Measurements from ENCODE around the gene PACSIN3. TPM values are rescaled to one million over a fixed set of nuclear protein-coding genes. Genes with fewer than 3 reads are reported as not detected.

The PACSIN3 gene
- total RNA-seq, 1 experiment from 2014 or later, result 67.0 TPM

- Mint-ChIP-seq H3K27ac (ENCODE audit: low read depth, unreplicated experiment) (no peak overlapping the region), H3K4me1 (ENCODE audit: insufficient read depth, unreplicated experiment) (peaks cover 6% of the 10 kb centered on the region), H3K4me3 (ENCODE audit: unreplicated experiment) (no peak overlapping the region), H3K9me3 (ENCODE audit: unreplicated experiment) (no peaks in the 10 kb centered on the region), H3K36me3 (ENCODE audit: insufficient read depth, unreplicated experiment) (peaks cover 6% of the 10 kb centered on the region), H3K27me3 (ENCODE audit: insufficient read depth, unreplicated experiment) (no peaks in the 10 kb centered on the region)
- ChIA-PET CTCF (interaction anchor here (0.6 to 1.1 kb wide), 6 partner anchors 10 to 489 kb away, joined by 3 to 8 read pairs (median 4); no protein-coding TSS in a partner anchor), POLR2A (no interaction called here)
- TF ChIP-seq CTCF (IDR thresholded peaks at IDR 0.05; ENCODE audit: unreplicated experiment), result no peak
- intact Hi-C loops (cut with micrococcal nuclease), result no loop called here
- no peak for DNase-seq (ENCODE audit: unreplicated experiment)
- BruUV-seq (replicated peaks), result no TSS peak
These were observed 36.5 kb downstream of the PACSIN3 start for GRCh38 chr11:47149782-47150181.

- DNase-seq (ENCODE audit: unreplicated experiment), result no peak
- Mint-ChIP-seq H3K36me3 (ENCODE audit: insufficient read depth, unreplicated experiment) (peaks cover 6% of the 10 kb centered on the region), H3K4me1 (ENCODE audit: insufficient read depth, unreplicated experiment) (peaks cover 6% of the 10 kb centered on the region), H3K27me3 (ENCODE audit: insufficient read depth, unreplicated experiment) (no peaks in the 10 kb centered on the region), H3K27ac (ENCODE audit: low read depth, unreplicated experiment) (no peak overlapping the region), H3K9me3 (ENCODE audit: unreplicated experiment) (no peaks in the 10 kb centered on the region), H3K4me3 (ENCODE audit: unreplicated experiment) (no peak overlapping the region)
- ChIA-PET CTCF (interaction anchor here (0.6 to 1.1 kb wide), 8 partner anchors 9 to 1378 kb away, joined by 3 to 8 read pairs (median 4); no protein-coding TSS in a partner anchor), POLR2A (no interaction called here)
- no peak for TF ChIP-seq CTCF (IDR thresholded peaks at IDR 0.05; ENCODE audit: unreplicated experiment)
- BruUV-seq (replicated peaks), result no TSS peak
- intact Hi-C loops (cut with micrococcal nuclease), result no loop called here
These were observed 37.2 kb downstream of the PACSIN3 start for GRCh38 chr11:47148903-47149531.

- Mint-ChIP-seq H3K27ac (ENCODE audit: low read depth, unreplicated experiment) (no peak overlapping the region), H3K4me1 (ENCODE audit: insufficient read depth, unreplicated experiment) (peaks cover 7% of the 10 kb centered on the region), H3K36me3 (ENCODE audit: insufficient read depth, unreplicated experiment) (peaks cover 4% of the 10 kb centered on the region), H3K27me3 (ENCODE audit: insufficient read depth, unreplicated experiment) (no peaks in the 10 kb centered on the region), H3K9me3 (ENCODE audit: unreplicated experiment) (no peaks in the 10 kb centered on the region), H3K4me3 (ENCODE audit: unreplicated experiment) (no peak overlapping the region)
- BruUV-seq (replicated peaks), result no TSS peak
- TF ChIP-seq CTCF (IDR thresholded peaks at IDR 0.05; ENCODE audit: unreplicated experiment), result no peak
- CTCF ChIA-PET, result interaction anchor here (0.7 kb wide), 1 partner anchor 252 kb away, joined by 3 read pairs; no protein-coding TSS in a partner anchor
- DNase-seq (ENCODE audit: unreplicated experiment), result no peak
- intact Hi-C loops (cut with micrococcal nuclease), result no loop called here
- POLR2A ChIA-PET, result no interaction called here
These were observed 38.0 kb downstream of the PACSIN3 start for GRCh38 chr11:47148270-47148669.

GRCh38 chr11:47147681-47148080 is 38.6 kb downstream of the PACSIN3 start:
- no peak for TF ChIP-seq CTCF (IDR thresholded peaks at IDR 0.05; ENCODE audit: unreplicated experiment)
- no peak for DNase-seq (ENCODE audit: unreplicated experiment)
- H3K9me3 Mint-ChIP-seq (ENCODE audit: unreplicated experiment), result no peaks in the 10 kb centered on the region
- H3K4me1 Mint-ChIP-seq (ENCODE audit: insufficient read depth, unreplicated experiment), result peaks cover 9% of the 10 kb centered on the region
- H3K4me3 Mint-ChIP-seq (ENCODE audit: unreplicated experiment), result no peak overlapping the region
- BruUV-seq (replicated peaks), result no TSS peak
- ChIA-PET CTCF (no interaction called here), POLR2A (no interaction called here)
- no peaks in the 10 kb centered on the region for H3K27me3 Mint-ChIP-seq (ENCODE audit: insufficient read depth, unreplicated experiment)
- no peak overlapping the region for H3K27ac Mint-ChIP-seq (ENCODE audit: low read depth, unreplicated experiment)
- H3K36me3 Mint-ChIP-seq (ENCODE audit: insufficient read depth, unreplicated experiment), result no peaks in the 10 kb centered on the region
- intact Hi-C loops (cut with micrococcal nuclease), result no loop called here

Data from MCF 10A (cell line).